ENCODE results near the gene JCAD.

The JCAD gene

GRCh38 chr10:30032125-30032524 is 27.3 kb downstream of the JCAD start:
- no peak for TF ChIP-seq CTCF (IDR thresholded peaks at IDR 0.05; ENCODE audit: insufficient read depth, missing control alignments)
- DNase-seq (ENCODE audit: insufficient read length, low spot score): no peak
- FAIRE-seq: no peak

DNA sequence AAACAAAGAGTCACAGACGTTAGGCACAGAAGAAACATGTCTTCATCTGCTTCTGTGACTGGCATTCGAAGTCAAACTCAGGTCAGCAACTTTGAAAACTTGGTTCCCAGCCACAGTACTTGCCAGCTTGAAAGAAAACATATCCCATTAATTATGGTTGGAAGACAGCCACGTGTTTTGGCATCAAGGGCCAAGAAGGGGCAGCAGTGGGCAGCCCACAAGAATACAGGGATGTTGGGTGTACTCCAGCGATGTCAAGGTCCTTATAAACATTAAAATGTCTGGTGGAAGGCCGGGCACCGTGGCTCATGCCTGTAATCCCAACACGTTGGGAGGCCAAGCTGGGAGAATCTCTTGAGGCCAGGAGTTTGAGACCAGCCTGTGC is 29.5 kb downstream of the JCAD start:
- DNase-seq (ENCODE audit: insufficient read length, low spot score) (no peak), FAIRE-seq (no peak)
- no peak for TF ChIP-seq CTCF (IDR thresholded peaks at IDR 0.05; ENCODE audit: insufficient read depth, missing control alignments)

DNA sequence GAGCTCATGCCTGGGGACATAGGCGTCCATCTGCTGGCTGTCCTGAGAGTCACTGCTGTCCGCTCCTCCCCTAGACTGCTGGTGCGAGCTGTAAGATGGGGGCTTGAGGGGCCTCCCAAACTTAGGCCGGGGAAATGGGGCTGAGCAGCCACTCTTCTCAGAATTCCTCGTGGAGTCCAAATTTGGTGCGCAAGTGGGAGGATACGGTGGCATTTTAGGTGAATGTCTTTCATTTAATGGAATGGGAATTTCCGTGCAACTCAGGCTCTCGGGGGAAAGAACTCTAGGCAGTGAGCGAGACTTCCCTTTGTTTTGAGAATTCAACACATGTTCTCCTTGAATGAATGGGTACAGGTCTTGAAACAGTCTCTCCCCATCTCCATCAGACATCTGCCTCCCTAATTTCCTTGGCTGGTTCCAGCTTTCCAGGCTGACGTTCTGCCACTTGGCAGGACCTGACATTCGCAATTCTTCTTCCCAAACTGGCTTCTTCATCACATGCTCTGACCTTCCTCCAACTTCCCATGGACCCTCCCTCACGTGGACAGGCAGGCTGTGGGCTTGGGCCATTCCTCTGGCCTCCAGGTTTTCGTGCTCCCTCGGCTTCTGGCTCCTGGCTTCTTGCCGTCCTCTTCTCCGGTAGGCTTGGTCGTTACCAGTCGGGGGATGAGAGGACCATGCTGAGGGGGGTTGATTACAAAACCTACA is 30.1 kb downstream of the JCAD start:
- DNase-seq (ENCODE audit: insufficient read length, low spot score) (no peak), FAIRE-seq (no peak)
- no peak for TF ChIP-seq CTCF (IDR thresholded peaks at IDR 0.05; ENCODE audit: insufficient read depth, missing control alignments)

DNA sequence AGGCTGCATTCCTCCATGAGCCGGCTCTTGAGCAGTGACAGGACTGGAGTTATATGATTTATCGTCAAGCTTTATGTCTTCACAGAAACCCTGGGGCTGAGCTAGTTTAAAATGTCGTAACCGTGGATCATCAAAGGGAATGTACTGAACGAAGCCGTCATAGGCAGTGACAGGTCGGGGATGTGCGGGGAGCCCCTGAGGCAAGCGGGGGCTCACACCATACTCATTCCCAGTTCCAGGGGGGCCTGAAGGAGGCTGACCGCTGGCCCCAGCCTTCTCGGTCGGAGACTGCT is 30.7 kb downstream of the JCAD start:
- no peak for DNase-seq (ENCODE audit: insufficient read length, low spot score)
- TF ChIP-seq CTCF (IDR thresholded peaks at IDR 0.05; ENCODE audit: insufficient read depth, missing control alignments): no peak
- no peak for FAIRE-seq

DNA sequence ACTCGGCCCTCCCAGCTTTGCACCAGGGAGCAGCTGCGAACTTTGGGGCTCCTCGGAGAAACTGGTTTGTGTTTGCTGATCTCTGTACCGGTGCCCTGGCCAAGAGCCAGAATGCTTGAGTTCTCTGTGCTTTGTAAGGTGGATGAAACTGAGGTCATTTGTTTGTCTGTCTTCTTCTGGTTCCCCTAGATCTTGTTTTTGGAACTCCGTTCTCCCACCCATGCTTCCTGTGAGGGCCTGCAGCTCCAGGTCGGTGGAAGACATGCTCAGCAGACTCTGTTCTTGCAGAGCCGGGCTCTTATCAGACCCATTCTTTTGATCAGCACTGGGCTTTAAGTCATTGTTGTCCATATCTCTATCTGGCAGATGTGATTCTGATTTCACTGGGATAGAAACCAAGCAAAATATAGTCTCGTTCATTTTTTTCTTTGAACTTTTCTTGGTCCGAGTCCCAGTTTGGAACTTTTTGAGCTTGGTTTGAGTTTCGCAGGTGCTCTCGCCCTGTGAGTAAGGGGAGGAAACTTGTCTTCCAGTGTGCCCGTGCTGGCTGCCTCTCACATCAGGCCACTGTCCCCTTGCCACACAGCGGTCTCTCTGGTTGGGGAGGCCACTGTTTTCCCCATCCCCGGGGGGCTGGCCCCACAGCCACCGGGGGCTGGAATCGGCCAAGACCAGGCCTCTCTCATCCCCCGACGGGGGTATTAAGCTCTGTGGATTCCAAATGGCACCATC is 31.2 kb downstream of the JCAD start:
- no peak for DNase-seq (ENCODE audit: insufficient read length, low spot score)
- TF ChIP-seq CTCF (IDR thresholded peaks at IDR 0.05; ENCODE audit: insufficient read depth, missing control alignments): no peak
- no peak for FAIRE-seq

GRCh38 chr10:30027057-30028005 is 32.1 kb downstream of the JCAD start:
- TF ChIP-seq CTCF (IDR thresholded peaks at IDR 0.05; ENCODE audit: insufficient read depth, missing control alignments): no peak
- no peak for FAIRE-seq

More at GRCh38 chr10:30027057-30028005, 32.1 kb downstream of the JCAD start:
- no peak for DNase-seq (ENCODE audit: insufficient read length, low spot score)
